Activated CD4-positive, alpha-beta T cell treated with anti-CD3 and anti-CD28 coated beads, Interleukin-2, amount 50 U/mL, for 16 hours (primary cell): ENCODE measurements around the gene RTN4RL1.
A peak's percentile ranks its signal among the peaks of the same experiment; 100 is the strongest.

ENCODE experiments used
- DNase-seq: peaks from one replicate; pipeline ENCODE4 v3.0.0-alpha.2; 2020

RTN4RL1 gene

DNA sequence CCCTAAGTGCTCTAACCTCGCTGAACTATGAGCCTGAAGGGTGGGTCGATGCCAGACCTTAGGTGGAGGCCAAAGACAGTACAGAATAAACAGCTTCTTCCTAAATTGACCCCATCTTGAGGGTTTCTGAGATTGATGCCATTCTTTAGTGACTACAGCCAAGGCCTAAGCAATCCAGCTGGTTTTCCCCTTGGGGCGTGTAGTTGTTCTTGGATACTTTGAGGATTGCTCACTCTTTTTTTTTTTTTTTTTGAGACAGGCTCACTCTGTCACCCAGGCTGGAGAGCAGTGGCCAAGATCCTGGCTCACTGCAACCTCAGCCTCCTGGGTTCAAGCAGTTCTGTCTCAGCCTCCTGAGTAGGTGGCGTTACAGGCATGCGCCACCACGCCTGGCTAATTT lies 18.7 kb upstream of the RTN4RL1 start:
- DNase-seq, result no peak

GRCh38 chr17:2042933-2043332 lies 17.8 kb upstream of the RTN4RL1 start:
- no peak for DNase-seq

GRCh38 chr17:2042390-2042847 lies 17.3 kb upstream of the RTN4RL1 start:
- DNase-seq, result no peak

- peak; percentile 97 for DNase-seq
Observed at GRCh38 chr17:2041561-2042389, 16.6 kb upstream of the RTN4RL1 start, which contains the start of gene OVCA2. Gene OVCA2, plus strand, starts transcription at chr17:2042022. Its CDS starts 26 bp downstream, at chr17:2042048.

DNA sequence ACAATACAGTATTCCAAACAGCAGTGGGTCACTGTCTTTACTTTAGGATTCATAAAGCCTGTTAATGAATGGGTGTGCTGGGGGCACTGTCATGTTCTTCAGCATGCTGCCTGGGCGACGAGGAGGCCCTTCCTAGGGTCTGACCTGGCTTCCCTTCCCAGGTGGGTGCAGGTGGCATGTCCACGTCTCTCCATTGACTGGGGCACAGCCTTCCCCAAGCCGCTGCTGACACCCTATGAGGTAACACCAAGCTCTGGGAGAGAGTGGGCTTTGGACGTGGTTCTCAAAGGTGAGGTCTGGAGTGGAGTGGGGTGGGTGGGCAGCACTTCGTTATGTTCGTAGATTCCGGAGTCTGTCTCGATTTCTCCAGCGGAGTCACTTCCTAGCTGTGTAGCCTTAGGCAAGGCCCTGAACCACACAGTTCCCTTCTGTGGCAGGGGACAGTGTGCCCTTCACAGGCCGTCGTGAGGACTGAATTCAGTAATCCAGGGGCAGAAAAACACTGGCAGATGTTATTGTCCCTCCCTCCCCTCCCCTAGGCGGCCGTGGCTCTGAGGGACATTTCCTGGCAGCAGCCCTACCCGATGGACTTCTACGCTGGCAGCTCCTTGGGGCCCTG lies 15.9 kb upstream of the RTN4RL1 start:
- no peak for DNase-seq

DNA sequence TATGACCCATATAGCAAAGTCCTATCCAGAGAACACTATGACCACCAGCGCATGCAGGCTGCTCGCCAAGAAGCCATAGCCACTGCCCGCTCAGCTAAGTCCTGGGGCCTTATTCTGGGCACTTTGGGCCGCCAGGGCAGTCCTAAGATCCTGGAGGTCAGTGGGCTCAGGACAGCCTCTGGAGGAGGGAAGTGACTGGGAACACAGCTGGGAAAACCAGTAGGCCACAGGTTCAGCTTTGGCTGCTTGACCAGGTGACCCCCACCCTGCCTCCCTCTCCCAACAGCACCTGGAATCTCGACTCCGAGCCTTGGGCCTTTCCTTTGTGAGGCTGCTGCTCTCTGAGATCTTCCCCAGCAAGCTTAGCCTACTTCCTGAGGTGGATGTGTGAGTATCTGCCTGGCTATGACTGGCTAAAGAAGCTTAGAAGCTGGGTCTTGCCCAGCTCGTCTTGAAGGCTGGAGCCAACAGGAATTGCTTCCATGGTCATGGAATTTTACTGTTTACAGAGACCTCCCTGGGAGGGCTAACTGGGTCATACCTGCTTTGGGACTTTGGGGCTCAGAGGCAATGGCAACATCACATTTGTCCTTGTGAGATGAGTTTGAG lies 15.2 kb upstream of the RTN4RL1 start:
- no peak for DNase-seq

GRCh38 chr17:2037155-2037554 lies 12.0 kb upstream of the RTN4RL1 start:
- no peak for DNase-seq

- no peak for DNase-seq
Observed at GRCh38 chr17:2035541-2036488, 10.7 kb upstream of the RTN4RL1 start.

DNA sequence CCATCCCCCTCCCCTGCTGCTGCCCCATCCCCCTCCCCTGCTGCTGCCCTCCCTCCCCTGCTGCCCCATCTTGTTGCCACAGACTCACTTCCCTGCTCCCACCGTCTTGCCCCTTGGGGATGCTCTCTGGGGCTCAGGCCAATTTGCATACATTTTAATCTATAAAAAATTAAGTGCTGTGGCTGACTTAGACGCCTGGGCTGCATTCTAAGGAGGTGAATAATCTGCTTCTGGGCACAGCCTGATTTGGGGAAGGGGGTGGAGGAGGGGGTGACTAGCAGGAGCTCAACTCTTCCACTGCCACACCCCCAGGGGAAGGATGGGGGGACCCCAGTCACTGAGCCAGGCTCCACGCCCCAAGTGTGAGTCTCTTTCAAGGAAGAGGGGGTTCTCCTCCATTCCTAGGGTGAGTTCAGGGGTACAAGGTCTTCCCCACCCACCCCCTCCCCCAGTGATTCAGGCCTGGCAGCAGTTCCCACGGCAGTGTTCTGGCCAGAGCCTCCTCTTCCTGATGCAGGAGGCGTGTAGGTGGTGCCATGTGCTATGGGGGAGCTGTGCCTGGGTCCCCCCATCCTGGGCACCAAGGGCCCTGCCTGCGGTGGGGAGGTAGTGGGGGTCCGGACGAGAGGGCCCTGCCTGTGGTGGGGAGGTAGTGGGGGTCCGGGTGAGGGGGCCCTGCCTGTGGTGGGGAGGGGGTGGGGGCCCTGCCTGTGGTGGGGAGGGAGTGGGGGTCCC lies 9.8 kb upstream of the RTN4RL1 start:
- no peak for DNase-seq

DNA sequence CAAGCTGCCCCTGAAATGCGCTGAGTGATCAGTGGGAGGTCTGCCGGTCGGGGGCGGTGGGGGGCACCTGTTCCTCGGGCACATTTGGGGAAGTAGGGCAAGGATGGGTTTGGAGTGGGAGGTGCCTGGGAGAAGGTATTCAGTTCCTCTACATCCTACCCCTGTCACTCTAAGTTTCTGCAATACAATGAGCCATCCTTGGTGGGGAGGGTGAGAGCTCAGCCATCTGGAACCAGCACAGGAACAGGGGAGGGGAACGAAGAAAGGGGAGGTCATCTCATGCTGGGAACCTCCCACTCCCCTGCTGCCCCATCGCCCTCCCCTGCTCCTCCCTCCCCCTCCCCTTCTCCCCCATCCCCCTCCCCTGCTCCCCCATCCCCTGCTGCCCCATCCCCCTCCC lies 9.0 kb upstream of the RTN4RL1 start:
- no peak for DNase-seq

- no peak for DNase-seq
Observed at GRCh38 chr17:2033153-2033552, 8.0 kb upstream of the RTN4RL1 start.

GRCh38 chr17:2030779-2031163 lies 5.6 kb upstream of the RTN4RL1 start:
- DNase-seq, result no peak

GRCh38 chr17:2029911-2030778 lies 5.0 kb upstream of the RTN4RL1 start, which contains the start of gene DPH1:
Gene DPH1, plus strand, starts transcription at chr17:2030153. Its CDS starts 17 bp downstream, at chr17:2030170.
- peak; percentile 91 for DNase-seq

DNA sequence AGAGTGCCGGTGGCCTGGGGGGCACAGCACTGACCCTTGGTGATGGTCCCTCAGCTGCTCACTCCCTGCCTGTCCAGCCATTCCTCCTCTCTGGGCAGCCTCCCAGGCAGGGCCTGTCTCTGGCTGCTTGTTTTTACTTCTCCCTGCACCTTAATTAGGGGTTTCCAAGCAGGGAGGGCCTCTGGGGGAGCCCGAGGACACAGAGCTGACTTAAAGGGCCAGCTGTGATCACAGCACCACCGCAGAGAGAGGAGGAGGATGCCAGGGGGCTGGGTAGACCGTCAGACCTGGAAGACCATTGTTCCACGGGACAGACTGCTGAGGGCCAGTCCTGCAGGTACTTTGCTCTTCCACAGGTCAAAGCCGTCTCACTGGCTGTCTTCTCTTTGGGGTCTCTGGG lies 3.6 kb upstream of the RTN4RL1 start:
- no peak for DNase-seq

DNA sequence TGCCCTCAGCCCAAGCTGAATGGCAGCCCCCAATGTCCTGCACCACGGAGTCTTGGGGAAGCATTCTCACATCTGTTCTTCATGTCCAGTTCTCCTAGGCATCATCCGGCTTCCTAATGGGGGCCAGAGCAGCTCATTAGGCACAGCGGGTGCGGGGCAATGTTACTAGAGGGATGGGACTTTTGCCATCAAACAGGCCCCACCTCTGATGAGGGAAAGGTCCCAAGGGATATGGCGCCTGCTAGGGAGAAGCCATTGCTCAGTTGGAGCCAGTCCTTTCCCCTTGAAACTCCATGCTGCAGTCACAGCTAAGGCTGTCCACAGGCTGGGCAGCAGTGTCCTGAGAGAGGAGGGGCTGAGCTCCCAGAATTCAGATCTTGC lies 3.1 kb upstream of the RTN4RL1 start:
- DNase-seq, result no peak

DNA sequence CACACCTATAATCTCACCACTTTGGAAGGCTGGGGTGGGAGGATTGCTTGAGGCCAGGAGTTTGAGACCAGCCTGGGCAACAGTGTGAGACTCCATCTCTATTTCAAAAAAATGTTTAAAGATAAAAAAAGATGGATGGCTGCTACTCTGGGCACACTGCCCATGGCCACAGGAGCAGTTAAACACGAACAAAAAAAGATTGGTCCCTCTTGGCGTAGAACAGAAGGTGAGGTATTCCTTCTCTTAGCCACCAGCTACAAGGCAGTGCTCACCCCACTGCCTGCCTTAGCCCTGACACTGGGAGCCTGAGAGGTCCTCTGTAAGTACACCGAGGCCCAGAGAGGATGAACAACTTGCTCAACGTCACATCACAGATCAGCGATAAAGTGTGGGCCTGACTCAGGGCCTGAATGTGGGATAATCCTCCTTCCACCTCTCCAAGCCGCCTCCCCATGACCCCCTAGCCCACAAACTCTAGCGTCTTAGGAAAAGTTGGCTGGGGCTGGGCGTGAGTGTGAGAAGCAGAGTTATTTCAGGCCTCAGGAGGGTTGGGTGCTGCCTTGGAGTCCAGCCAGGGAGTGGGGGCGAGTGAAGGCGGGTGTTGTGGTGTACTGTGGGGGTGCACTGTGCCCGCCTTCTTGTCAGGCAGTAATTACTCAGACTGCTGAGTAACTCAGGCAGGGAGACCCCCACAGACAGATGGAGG lies 2.5 kb upstream of the RTN4RL1 start:
- no peak for DNase-seq

- DNase-seq, result no peak
Observed at GRCh38 chr17:2025622-2026309, 632 bp upstream of the RTN4RL1 start.

- DNase-seq, result no peak
Observed at GRCh38 chr17:2024572-2025219, 438 bp downstream of the RTN4RL1 start.
